AG08395 (cell line): ENCODE data around the gene GOLGA8F.
"Not testable (repeated sequence)": the region's sequence is repeated elsewhere in the genome, so short reads cannot be mapped to it uniquely, and the experiment has no call there.

Experiments
- DNase-seq: peaks from one replicate; pipeline ENCODE4 v3.0.0; 2012; ENCODE audit warnings: mixed read lengths, low spot score

The GOLGA8F gene

GRCh38 chr15:28378364-28378763 lies at the start of gene GOLGA8F:
TSS of gene GOLGA8F (plus strand) at chr15:28378664. CDS start at chr15:28378762, 98 bp downstream.
- not testable (repeated sequence) for DNase-seq

GRCh38 chr15:28357984-28358383 lies 20.5 kb upstream of the GOLGA8F start, which contains the start of gene GOLGA6L24:
TSS of gene GOLGA6L24 (minus strand) at chr15:28358084. CDS start at chr15:28358023, 61 bp downstream.
- DNase-seq, result not testable (repeated sequence)

GRCh38 chr15:28365502-28365901 lies 13.0 kb upstream of the GOLGA8F start:
- DNase-seq, result not testable (repeated sequence)

GRCh38 chr15:28380053-28380452 lies 1.6 kb downstream of the GOLGA8F start:
- not testable (repeated sequence) for DNase-seq

GRCh38 chr15:28396022-28396421 lies 17.6 kb downstream of the GOLGA8F start:
- DNase-seq, result not testable (repeated sequence)

GRCh38 chr15:28402774-28403435 lies 24.4 kb downstream of the GOLGA8F start:
- not testable (repeated sequence) for DNase-seq

- not testable (repeated sequence) for DNase-seq
Observed at GRCh38 chr15:28420470-28420869, 42.0 kb downstream of the GOLGA8F start.

- not testable (repeated sequence) for DNase-seq
Observed at GRCh38 chr15:28435594-28435993, 57.1 kb downstream of the GOLGA8F start.
